Heart left ventricle (tissue), 16 donors: Measurements from ENCODE around the gene GDF2. TPM values are rescaled to one million over a fixed set of nuclear protein-coding genes. Genes with fewer than 3 reads are reported as not detected.

Experiments used
- ATAC-seq, 4 donors: fragments of 200-7000 bp; cut with Tn5 transposase; one replicate each; pipeline ENCODE4 v1.9.1; 2020 to 2022; ENCODE audit warnings: moderate library complexity in 4 of 4, mild to moderate bottlenecking in 3 of 4, moderate number of reproducible peaks in 1 of 4
- DNase-seq, 5 donors: peaks; one replicate each; pipeline ENCODE4 v3.0.0-alpha.2; 2020
- H3K27ac ChIP-seq, 12 donors: fragments of 200-600 bp; sonication (generic) in 4 of 12; one replicate each; pipeline versions ENCODE4 v1.5.0 to v1.8.0; 2016 to 2022; ENCODE audit warnings: mild to moderate bottlenecking in 2 of 12
- H3K27me3 ChIP-seq, 9 donors: fragments of 200-600 bp; sonication (generic) in 2 of 9; one replicate each; pipeline versions ENCODE4 v1.5.1 to v1.8.0; 2016 to 2022; ENCODE audit warnings: mild to moderate bottlenecking in 3 of 9
- H3K36me3 ChIP-seq, 9 donors: fragments of 200-600 bp; sonication (generic) in 2 of 9; one replicate each; pipeline versions ENCODE4 v1.5.0 to v1.8.0; 2018 to 2022; ENCODE audit warnings: mild to moderate bottlenecking in 2 of 9
- H3K4me1 ChIP-seq, 12 donors: fragments of 200-600 bp; sonication (generic) in 4 of 12; one replicate each; pipeline versions ENCODE4 v1.5.0 to v1.8.0; 2016 to 2022; ENCODE audit warnings: mild to moderate bottlenecking in 3 of 12
- H3K4me3 ChIP-seq, 12 donors: fragments of 200-600 bp; sonication (generic) in 4 of 12; one replicate each; pipeline versions ENCODE4 v1.5.0 to v1.8.0; 2017 to 2022; ENCODE audit warnings: mild to moderate bottlenecking in 9 of 12, moderate library complexity in 4 of 12
- H3K9me3 ChIP-seq, 12 donors: fragments of 200-600 bp; sonication (generic) in 4 of 12; one replicate each; pipeline versions ENCODE4 v1.5.0 to v1.8.0; 2016 to 2022; ENCODE audit warnings: mild to moderate bottlenecking in 1 of 12
- POLR2A ChIP-seq, 2 donors: fragments of 450-650 bp; IDR thresholded peaks; one replicate each; pipeline ENCODE4 v1.6.1; 2017; ENCODE audit warnings: antibody characterized with exemption in 2 of 2, mild to moderate bottlenecking in 2 of 2, moderate library complexity in 2 of 2
- WGBS, 4 donors: extraction: QIAGEN DNeasy Blood & Tissue Kit in 2 of 4; methylation state at CpG; one replicate each; pipeline versions ENCODE4 v1.1.5 to v1.1.7; 2013 to 2018; 5-methylcytosine and 5-hydroxymethylcytosine counted together
- intact Hi-C, 10 donors: fragments of 100-400 bp; cut with DNase I; formaldehyde crosslinking; loops; one replicate each; pipeline versions ENCODE4 v1.11.1 to v1.14.2; 2022
- polyA plus RNA-seq, 2 donors: library from polyadenylated mRNA; stranded (reverse); fragments of 200-250 nt; gene quantifications; one replicate each; pipeline ENCODE4 v1.2.3, GENCODE V29; 2013
- total RNA-seq, 9 donors: library from RNA; depleted of rRNA in 2 of 9; stranded (reverse); fragments of >200 nt in 2 of 9; fragmentation: NEBNext Ultra II Directional in 3 of 9; extraction: Animal tissue kit (Norgen Biotek cat#: 25700) in 3 of 9; gene quantifications; one replicate each; pipeline versions ENCODE4 v1.1.0 to v1.2.4, GENCODE V29; 2016 to 2023
- TF ChIP-seq, protein P1 (sequence below), 12 donors: fragments of 200-600 bp; sonication (generic) in 4 of 12; IDR thresholded peaks; one replicate each; pipeline versions ENCODE4 v1.5.0 to v1.8.0; 2018 to 2022; ENCODE audit warnings: antibody characterized with exemption in 12 of 12, mild to moderate bottlenecking in 5 of 12
- donor health status: ischemic (EF 13 %, LVEDD 7.1; RV severe dilation, severe dysfunction).
- donor health status: healthy with polysubstance abuse.
- donor health status: DM: no; HTN: yes; CAD: no.
- donor health status: DM: no; HTN: no; CAD: no.
- donor health status: ischemic (EF 25% LVEDD 6.9; RV normal size, moderate dysfunction).
- donor health status: ischemic (EF 25% LVEDD 5.7; RV mildly dilated, moderate dysfunction).
- donor health status: healthy.
- donor health status: DM: yes; HTN: yes; CAD: no.
- donor health status: ischemic (EF 35%, LVEDD 5.7; RV mildly dilated, moderate dysfunction).
- donor health status: nonischemic (EF 11% LVEDD 7.7; RV severe dilation, severe dysfunction).
- donor health status: DM: yes; HTN: yes; CAD: no.
- donor health status: PGD.
- donor health status: ischemic (EF 29% LVEDD 5.4; RV normal size, mild dysfunction).
- donor health status: nonischemic (EF 23%, LVEDD 6.1; RV moderate dilation, normal function).

Gene GDF2
- total and polyA plus RNA-seq, 11 donors: not detected

DNA sequence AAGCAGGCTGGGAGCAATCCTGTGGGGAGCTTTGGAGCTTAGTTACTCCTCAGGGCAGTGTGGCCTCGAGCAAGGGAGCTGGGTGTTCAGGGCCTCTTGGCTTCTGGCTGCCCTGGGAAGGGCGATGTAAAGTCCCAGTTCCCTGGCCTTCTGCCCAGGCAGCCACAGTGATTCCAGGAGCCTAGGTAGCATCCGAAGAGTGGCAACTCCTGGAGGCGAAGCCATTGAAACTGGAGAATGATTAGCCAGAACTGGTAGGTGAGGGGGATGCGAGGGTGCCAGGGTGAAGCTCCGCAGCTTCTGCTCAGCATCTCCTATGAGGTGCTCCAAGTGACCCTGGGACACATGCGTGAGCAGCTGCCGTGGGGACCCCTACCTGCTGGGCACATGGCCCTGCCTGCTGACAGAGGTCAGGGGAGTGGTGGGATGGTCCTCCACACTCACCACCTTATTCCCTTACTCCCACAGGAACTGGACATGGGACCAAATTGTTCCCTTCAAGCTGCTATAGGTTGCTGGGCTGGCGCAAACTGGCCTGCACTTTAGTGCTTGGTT is 7.8 kb upstream of the GDF2 start:
- Histone ChIP-seq H3K4me3 (no peak overlapping the region), H3K9me3 (no peaks in the 10 kb centered on the region), H3K27me3 (no peaks in the 10 kb centered on the region), H3K4me1 (peaks cover 0 to 10% (median 4%) of the 10 kb centered on the region in 12 donors), H3K27ac (no peak overlapping the region), H3K36me3 (no peaks in the 10 kb centered on the region)
- no peak for TF ChIP-seq POLR2A (IDR thresholded peaks at IDR 0.05)
- TF ChIP-seq, protein P1, sequence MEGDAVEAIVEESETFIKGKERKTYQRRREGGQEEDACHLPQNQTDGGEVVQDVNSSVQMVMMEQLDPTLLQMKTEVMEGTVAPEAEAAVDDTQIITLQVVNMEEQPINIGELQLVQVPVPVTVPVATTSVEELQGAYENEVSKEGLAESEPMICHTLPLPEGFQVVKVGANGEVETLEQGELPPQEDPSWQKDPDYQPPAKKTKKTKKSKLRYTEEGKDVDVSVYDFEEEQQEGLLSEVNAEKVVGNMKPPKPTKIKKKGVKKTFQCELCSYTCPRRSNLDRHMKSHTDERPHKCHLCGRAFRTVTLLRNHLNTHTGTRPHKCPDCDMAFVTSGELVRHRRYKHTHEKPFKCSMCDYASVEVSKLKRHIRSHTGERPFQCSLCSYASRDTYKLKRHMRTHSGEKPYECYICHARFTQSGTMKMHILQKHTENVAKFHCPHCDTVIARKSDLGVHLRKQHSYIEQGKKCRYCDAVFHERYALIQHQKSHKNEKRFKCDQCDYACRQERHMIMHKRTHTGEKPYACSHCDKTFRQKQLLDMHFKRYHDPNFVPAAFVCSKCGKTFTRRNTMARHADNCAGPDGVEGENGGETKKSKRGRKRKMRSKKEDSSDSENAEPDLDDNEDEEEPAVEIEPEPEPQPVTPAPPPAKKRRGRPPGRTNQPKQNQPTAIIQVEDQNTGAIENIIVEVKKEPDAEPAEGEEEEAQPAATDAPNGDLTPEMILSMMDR (IDR thresholded peaks at IDR 0.05): no peak
- intact Hi-C loops: loop anchor here in 3 of 10 donors (5.0 to 10.0 kb wide), 4 partner anchors 267 to 320 kb away; no protein-coding TSS in a partner anchor
- WGBS, 4 donors: 69 to 84% (median 77%) methylated on average over 9 of the region's 9 CpGs
- DNase-seq (peak in 1 of 5 donors; percentile 43), ATAC-seq (no peak)

DNA sequence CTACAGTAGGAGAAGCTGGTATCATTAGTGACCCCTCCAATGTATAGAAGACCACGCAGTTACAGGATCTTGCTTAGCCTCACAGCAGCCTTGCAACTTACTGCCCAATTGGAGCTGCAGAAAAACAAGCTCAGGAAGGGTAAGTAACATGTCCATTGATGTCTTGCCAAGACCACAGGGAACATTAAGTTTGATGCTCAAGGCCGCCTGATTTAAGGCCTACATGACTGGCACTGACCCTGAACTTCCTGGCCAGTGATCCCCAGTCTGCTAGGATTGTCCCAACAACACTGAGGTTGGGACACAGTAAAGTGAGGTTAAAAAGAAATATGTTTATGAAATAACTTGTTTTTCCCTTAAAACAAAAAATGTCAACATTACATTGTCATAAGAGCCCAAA is 6.8 kb upstream of the GDF2 start:
- WGBS, 4 donors: 83 to 93% (median 85%) methylated on average over 2 of the region's 2 CpGs
- H3K27me3 ChIP-seq: no peaks in the 10 kb centered on the region
- no peaks in the 10 kb centered on the region for H3K9me3 ChIP-seq
- DNase-seq: no peak
- intact Hi-C loops: loop anchor here in 3 of 10 donors (5.0 to 10.0 kb wide), 3 partner anchors 268 to 321 kb away; no protein-coding TSS in a partner anchor
- H3K4me3 ChIP-seq: no peak overlapping the region
- no peak for ATAC-seq
- no peak for TF ChIP-seq POLR2A (IDR thresholded peaks at IDR 0.05)
- TF ChIP-seq, protein P1 (IDR thresholded peaks at IDR 0.05): no peak
- no peaks in the 10 kb centered on the region for H3K36me3 ChIP-seq
- no peak overlapping the region for H3K27ac ChIP-seq
- peaks cover 0 to 10% (median 4%) of the 10 kb centered on the region in 12 donors for H3K4me1 ChIP-seq

DNA sequence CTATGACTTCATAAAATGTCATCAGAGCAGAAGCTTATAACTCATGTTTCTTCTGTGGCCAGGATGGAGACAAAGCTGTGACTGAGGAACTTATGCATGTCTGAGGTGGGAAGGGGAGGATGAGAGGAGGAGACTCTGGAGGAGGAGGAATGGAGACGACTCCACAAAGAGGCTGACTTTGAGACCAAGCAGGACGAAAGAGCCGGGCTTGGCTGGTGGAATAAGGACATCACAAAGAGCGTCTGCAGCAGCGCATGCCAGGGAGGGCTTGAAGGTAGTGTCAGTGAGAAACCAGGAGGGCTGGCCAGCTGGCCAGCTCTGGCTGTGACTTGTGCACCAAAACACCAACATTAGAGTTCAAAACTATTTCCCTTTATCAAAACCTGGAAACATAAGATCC is 6.1 kb upstream of the GDF2 start:
- DNase-seq (no peak), ATAC-seq (no peak)
- no peaks in the 10 kb centered on the region for H3K9me3 ChIP-seq
- peaks cover 0 to under 1% (median 0%) of the 10 kb centered on the region in 9 donors for H3K27me3 ChIP-seq
- H3K4me1 ChIP-seq: peaks cover 0 to 10% (median 4%) of the 10 kb centered on the region in 12 donors
- WGBS, 4 donors: 72 to 89% (median 82%) methylated on average over 5 of the region's 5 CpGs
- intact Hi-C loops: loop anchor here in 3 of 10 donors (5.0 to 10.0 kb wide), 3 partner anchors 269 to 321 kb away; no protein-coding TSS in a partner anchor
- no peak overlapping the region for H3K27ac ChIP-seq
- no peak overlapping the region for H3K4me3 ChIP-seq
- no peak for TF ChIP-seq POLR2A (IDR thresholded peaks at IDR 0.05)
- TF ChIP-seq, protein P1 (IDR thresholded peaks at IDR 0.05): no peak
- no peaks in the 10 kb centered on the region for H3K36me3 ChIP-seq

DNA sequence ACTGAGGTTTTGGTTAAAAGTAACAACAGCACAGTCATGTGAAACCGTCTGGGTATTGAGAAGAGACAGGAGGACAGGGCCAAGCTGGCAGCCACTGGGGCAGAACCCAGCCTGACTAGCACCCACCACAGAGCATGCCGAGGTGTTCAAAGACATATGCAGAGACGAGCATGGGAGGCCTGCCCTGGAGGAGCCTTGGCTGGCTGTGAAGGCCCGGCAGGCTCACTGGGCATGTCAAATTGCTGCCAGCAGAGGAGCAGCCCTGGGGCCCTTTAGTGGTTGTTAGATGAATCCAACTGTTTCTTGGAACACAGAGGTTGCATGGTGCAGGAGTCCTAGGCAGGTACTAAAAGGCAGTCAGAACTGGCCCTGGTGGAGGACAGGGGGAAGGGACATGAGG is 5.0 kb upstream of the GDF2 start:
- intact Hi-C loops: loop anchor here in 3 of 10 donors (5.0 to 10.0 kb wide), 3 partner anchors 270 to 322 kb away; no protein-coding TSS in a partner anchor
- 76 to 83% (median 82%) methylated on average over 2 to 4 of the region's 4 CpGs for WGBS, 4 donors
- ATAC-seq: no peak

More for the DNA sequence above, 5.0 kb upstream of the GDF2 start:
- Histone ChIP-seq H3K9me3 (no peaks in the 10 kb centered on the region), H3K27me3 (peaks cover 0 to 8% (median 0%) of the 10 kb centered on the region in 9 donors), H3K27ac (no peak overlapping the region), H3K4me3 (no peak overlapping the region), H3K4me1 (peaks cover 0 to 2% (median 0%) of the 10 kb centered on the region in 12 donors), H3K36me3 (no peaks in the 10 kb centered on the region)
- DNase-seq: no peak
- TF ChIP-seq, protein P1 (IDR thresholded peaks at IDR 0.05): no peak
- no peak for TF ChIP-seq POLR2A (IDR thresholded peaks at IDR 0.05)
